ENCODE data around the gene LRCH2.

GRCh38 chrX:115192244-115192700, 41.6 kb downstream of the LRCH2 start:
- TF ChIP-seq TAF1 (IDR thresholded peaks at IDR 0.05; ENCODE audit: low read depth), result no peak
- TF ChIP-seq TEAD4 (IDR thresholded peaks at IDR 0.05), result no peak
- no peak for TF ChIP-seq EP300 (IDR thresholded peaks at IDR 0.05; ENCODE audit: borderline replicate concordance)
- TF ChIP-seq ZBTB7A (IDR thresholded peaks at IDR 0.05; ENCODE audit: low read depth), result no peak
- no peak for TF ChIP-seq REST (IDR thresholded peaks at IDR 0.05; ENCODE audit: low read depth)
- TF ChIP-seq CEBPB (IDR thresholded peaks at IDR 0.05), result no peak
- no peak for TF ChIP-seq EGR1 (IDR thresholded peaks at IDR 0.05)
- no peak for TF ChIP-seq TCF12 (IDR thresholded peaks at IDR 0.05; ENCODE audit: low read depth)
- TF ChIP-seq RAD21 (IDR thresholded peaks at IDR 0.05; ENCODE audit: low read depth), result no peak
- no peak for TF ChIP-seq MAX (IDR thresholded peaks at IDR 0.05)
- TF ChIP-seq FOXM1 (IDR thresholded peaks at IDR 0.05; ENCODE audit: borderline replicate concordance, low read depth), result no peak
- no peak for TF ChIP-seq USF1 (IDR thresholded peaks at IDR 0.05)
- no peak for TF ChIP-seq NFIC (IDR thresholded peaks at IDR 0.05)
- TF ChIP-seq YY1 (IDR thresholded peaks at IDR 0.05; ENCODE audit: low read depth), result no peak
